ENCODE measurements around the gene CLEC4C.

DNA sequence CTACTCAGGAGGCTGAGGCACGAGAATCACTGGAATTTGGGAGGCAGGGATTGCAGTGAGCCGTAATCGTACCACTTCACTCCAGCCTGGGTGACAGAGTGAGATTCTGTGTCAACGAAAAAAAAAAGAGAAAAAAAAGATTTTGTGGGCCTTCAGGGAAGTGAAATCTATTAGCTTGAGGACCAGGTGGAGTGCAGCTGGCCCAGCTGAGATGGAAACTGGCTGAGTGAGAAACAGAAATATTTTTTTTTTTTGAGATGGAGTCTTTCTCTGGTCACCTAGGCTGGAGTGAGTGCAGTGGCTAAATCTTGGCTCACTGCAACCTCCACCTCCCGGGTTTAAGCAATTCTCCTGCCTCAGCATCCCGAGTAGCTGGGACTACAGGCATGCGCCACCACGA, 2.3 kb upstream of the CLEC4C start:
- TF ChIP-seq, protein P1, sequence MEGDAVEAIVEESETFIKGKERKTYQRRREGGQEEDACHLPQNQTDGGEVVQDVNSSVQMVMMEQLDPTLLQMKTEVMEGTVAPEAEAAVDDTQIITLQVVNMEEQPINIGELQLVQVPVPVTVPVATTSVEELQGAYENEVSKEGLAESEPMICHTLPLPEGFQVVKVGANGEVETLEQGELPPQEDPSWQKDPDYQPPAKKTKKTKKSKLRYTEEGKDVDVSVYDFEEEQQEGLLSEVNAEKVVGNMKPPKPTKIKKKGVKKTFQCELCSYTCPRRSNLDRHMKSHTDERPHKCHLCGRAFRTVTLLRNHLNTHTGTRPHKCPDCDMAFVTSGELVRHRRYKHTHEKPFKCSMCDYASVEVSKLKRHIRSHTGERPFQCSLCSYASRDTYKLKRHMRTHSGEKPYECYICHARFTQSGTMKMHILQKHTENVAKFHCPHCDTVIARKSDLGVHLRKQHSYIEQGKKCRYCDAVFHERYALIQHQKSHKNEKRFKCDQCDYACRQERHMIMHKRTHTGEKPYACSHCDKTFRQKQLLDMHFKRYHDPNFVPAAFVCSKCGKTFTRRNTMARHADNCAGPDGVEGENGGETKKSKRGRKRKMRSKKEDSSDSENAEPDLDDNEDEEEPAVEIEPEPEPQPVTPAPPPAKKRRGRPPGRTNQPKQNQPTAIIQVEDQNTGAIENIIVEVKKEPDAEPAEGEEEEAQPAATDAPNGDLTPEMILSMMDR (IDR thresholded peaks at IDR 0.05 in 8 of 11, conservative IDR thresholded peaks at IDR 0.05 in 3 of 11), result no peak
- TF ChIP-seq POLR2A (IDR thresholded peaks at IDR 0.05), result no peak
- TF ChIP-seq POLR2AphosphoS5 (IDR thresholded peaks at IDR 0.05), result no peak
